Smooth muscle cell (in vitro differentiated cells): ENCODE measurements around the gene ARL13A. TPM values are rescaled to one million over a fixed set of nuclear protein-coding genes. Genes with fewer than 3 reads are reported as not detected.

Source experiments
- DNase-seq: peaks from one replicate; lab custom pipeline; 2025; ENCODE audit not compliant: unreplicated experiment; lab: John Stamatoyannopoulos, UW
- H2AFZ ChIP-seq: fragments of 200-600 bp; sonication (generic); 2 replicates; pipeline ENCODE4 v1.6.0; 2016; ENCODE audit warnings: antibody characterized with exemption, low read depth, mild to moderate bottlenecking
- H3F3A ChIP-seq: fragments of 200-600 bp; sonication (generic); 2 replicates; pipeline ENCODE4 v1.6.0; 2017; ENCODE audit warnings: antibody characterized with exemption, low read depth
- H3K27ac ChIP-seq: fragments of 200-600 bp; sonication (generic); 2 replicates; pipeline ENCODE4 v1.5.1; 2016; ENCODE audit warnings: low read depth, mild to moderate bottlenecking
- H3K27me3 ChIP-seq: fragments of 200-600 bp; sonication (generic); 2 replicates; pipeline ENCODE4 v1.6.1; 2016; ENCODE audit warnings: low read depth, mild to moderate bottlenecking
- H3K36me3 ChIP-seq: fragments of 200-600 bp; sonication (generic); 2 replicates; pipeline ENCODE4 v1.5.1; 2016; ENCODE audit warnings: low read depth
- H3K4me1 ChIP-seq: fragments of 200-600 bp; sonication (generic); 2 replicates; pipeline ENCODE4 v1.5.1; 2016; ENCODE audit warnings: low read depth
- H3K4me2 ChIP-seq: fragments of 200-600 bp; sonication (generic); 2 replicates; pipeline ENCODE4 v1.6.0; 2016; ENCODE audit warnings: mild to moderate bottlenecking
- H3K4me3 ChIP-seq: fragments of 200-600 bp; sonication (generic); 2 replicates; pipeline ENCODE4 v1.5.1; 2016; ENCODE audit warnings: mild to moderate bottlenecking
- H3K79me2 ChIP-seq: fragments of 200-600 bp; sonication (generic); 2 replicates; pipeline ENCODE4 v1.6.0; 2016; ENCODE audit warnings: low read depth, mild to moderate bottlenecking
- H3K9ac ChIP-seq: fragments of 200-600 bp; sonication (generic); 2 replicates; pipeline ENCODE4 v1.6.0; 2016; ENCODE audit warnings: low read depth
- H3K9me3 ChIP-seq: fragments of 200-600 bp; sonication (generic); replicated peaks from 2 replicates; pipeline ENCODE4 v1.5.1; 2016; ENCODE audit warnings: low read depth
- H4K20me1 ChIP-seq: fragments of 200-600 bp; sonication (generic); 2 replicates; pipeline ENCODE4 v1.6.0; 2016; ENCODE audit warnings: low read depth
- CTCF ChIP-seq: fragments of 200-600 bp; sonication (generic); IDR thresholded peaks from 2 replicates; pipeline ENCODE4 v1.5.1; 2017; ENCODE audit warnings: borderline replicate concordance, mild to moderate bottlenecking, antibody characterized with exemption; ENCODE audit not compliant: insufficient read depth, poor library complexity, severe bottlenecking
- WGBS: methylation state at CpG from one replicate; pipeline ENCODE4 v1.1.7; 2016; ENCODE audit warnings: low lambda C conversion rate; 5-methylcytosine and 5-hydroxymethylcytosine counted together
- polyA plus RNA-seq: library from polyadenylated mRNA; unstranded; fragments of >200 nt; fragmentation: Nextera tagmentation; extraction: Ambion mirVana; gene quantifications from 2 replicates; pipeline ENCODE4 v1.2.1, GENCODE V29; 2016
- total RNA-seq: library from RNA; depleted of rRNA; stranded (reverse); fragments of >200 nt; gene quantifications from 2 replicates; pipeline ENCODE4 v1.2.3, GENCODE V29; 2014

The ARL13A gene
- total and polyA plus RNA-seq, 2 experiments from 2014 or later, result not detected

- no peaks in the 10 kb centered on the region for H3K9me3 ChIP-seq
- H3K79me2 ChIP-seq, result no peaks in the 10 kb centered on the region
- no peaks in the 10 kb centered on the region for H3K36me3 ChIP-seq
- H2AFZ ChIP-seq, result no peak overlapping the region
- WGBS, result 88% methylated on average over 3 of the region's 3 CpGs
- no peak for TF ChIP-seq CTCF
- H3K9ac ChIP-seq, result no peak overlapping the region
- no peaks in the 10 kb centered on the region for H3F3A ChIP-seq
- no peak overlapping the region for H3K4me2 ChIP-seq
- no peaks in the 10 kb centered on the region for H4K20me1 ChIP-seq
- H3K27me3 ChIP-seq, result no peaks in the 10 kb centered on the region
- DNase-seq, result no peak
- no peaks in the 10 kb centered on the region for H3K4me1 ChIP-seq
- H3K4me3 ChIP-seq, result no peak overlapping the region
- no peak overlapping the region for H3K27ac ChIP-seq
Measured at GRCh38 chrX:101022020-101022419, 52.5 kb downstream of the ARL13A start.

- Histone ChIP-seq H3K27ac (no peak overlapping the region), H3K4me2 (no peak overlapping the region), H3K4me1 (no peaks in the 10 kb centered on the region), H2AFZ (no peak overlapping the region), H4K20me1 (no peaks in the 10 kb centered on the region), H3K9me3 (no peaks in the 10 kb centered on the region), H3K36me3 (no peaks in the 10 kb centered on the region), H3K79me2 (no peaks in the 10 kb centered on the region), H3K27me3 (no peaks in the 10 kb centered on the region), H3K9ac (no peak overlapping the region), H3F3A (no peaks in the 10 kb centered on the region), H3K4me3 (no peak overlapping the region)
- TF ChIP-seq CTCF, result no peak
- DNase-seq, result no peak
Measured at GRCh38 chrX:101025126-101025525, 55.6 kb downstream of the ARL13A start.

GRCh38 chrX:101028562-101028961 is 59.1 kb downstream of the ARL13A start:
- Histone ChIP-seq H3K36me3 (no peaks in the 10 kb centered on the region), H2AFZ (no peak overlapping the region), H3K9ac (no peak overlapping the region), H4K20me1 (no peaks in the 10 kb centered on the region), H3K4me3 (no peak overlapping the region), H3F3A (no peaks in the 10 kb centered on the region), H3K9me3 (no peaks in the 10 kb centered on the region), H3K4me2 (no peak overlapping the region), H3K79me2 (no peaks in the 10 kb centered on the region), H3K27ac (no peak overlapping the region), H3K27me3 (no peaks in the 10 kb centered on the region), H3K4me1 (no peaks in the 10 kb centered on the region)
- 48% methylated on average over 1 of the region's 1 CpG for WGBS
- DNase-seq, result no peak
- no peak for TF ChIP-seq CTCF

- no peak for DNase-seq
- no peaks in the 10 kb centered on the region for H3F3A ChIP-seq
- 92% methylated on average over 1 of the region's 1 CpG for WGBS
- no peaks in the 10 kb centered on the region for H4K20me1 ChIP-seq
- H2AFZ ChIP-seq, result no peak overlapping the region
- no peak for TF ChIP-seq CTCF
- H3K27ac ChIP-seq, result no peak overlapping the region
- no peak overlapping the region for H3K4me2 ChIP-seq
- H3K79me2 ChIP-seq, result no peaks in the 10 kb centered on the region
- no peak overlapping the region for H3K9ac ChIP-seq
- H3K9me3 ChIP-seq, result no peaks in the 10 kb centered on the region
- no peaks in the 10 kb centered on the region for H3K36me3 ChIP-seq
- no peak overlapping the region for H3K4me3 ChIP-seq
- no peaks in the 10 kb centered on the region for H3K27me3 ChIP-seq
- no peaks in the 10 kb centered on the region for H3K4me1 ChIP-seq
Measured at GRCh38 chrX:101029665-101030064, 60.2 kb downstream of the ARL13A start.
